Calu3 (cell line): ENCODE data around the gene RBM47. TPM values are rescaled to one million over a fixed set of nuclear protein-coding genes. Genes with fewer than 3 reads are reported as not detected.
A peak's percentile ranks its signal among the peaks of the same experiment; 100 is the strongest.

Experiments
- BruUV-seq: library from RNA; stranded (reverse); fragments of 400-500 nt; replicated peaks from 2 replicates; lab custom pipeline; 2021; lab: Mats Ljungman, UMichigan
- CTCF ChIA-PET: fragments of 300-600 bp; sonication (Branson Sonifier 250); formaldehyde crosslinking; loops from one replicate; lab custom pipeline; 2022; ENCODE audit warnings: antibody characterized with exemption; lab: Charles Lee
- DNase-seq: peaks from one replicate; pipeline ENCODE4 v3.0.0; 2022
- H3K27ac Mint-ChIP-seq: one replicate; pipeline ENCODE4 v1.8.0; 2022; ENCODE audit warnings: mixed read lengths; ENCODE audit not compliant: unreplicated experiment
- H3K27me3 Mint-ChIP-seq: one replicate; pipeline ENCODE4 v1.8.0; 2022; ENCODE audit warnings: mixed read lengths; ENCODE audit not compliant: unreplicated experiment
- H3K36me3 Mint-ChIP-seq: one replicate; pipeline ENCODE4 v1.8.0; 2022; ENCODE audit warnings: mild to moderate bottlenecking, moderate library complexity, mixed read lengths; ENCODE audit not compliant: insufficient read depth, unreplicated experiment
- H3K4me1 Mint-ChIP-seq: one replicate; pipeline ENCODE4 v1.8.0; 2022; ENCODE audit warnings: mild to moderate bottlenecking, low read depth, mixed read lengths; ENCODE audit not compliant: unreplicated experiment
- H3K4me3 Mint-ChIP-seq: one replicate; pipeline ENCODE4 v1.8.0; 2022; ENCODE audit warnings: mild to moderate bottlenecking, low read depth, moderate library complexity, mixed read lengths; ENCODE audit not compliant: unreplicated experiment
- H3K9me3 Mint-ChIP-seq: one replicate; pipeline ENCODE4 v1.8.0; 2022; ENCODE audit warnings: low read depth, mixed read lengths; ENCODE audit not compliant: unreplicated experiment
- CTCF ChIP-seq: fragments of 200-600 bp; IDR thresholded peaks from one replicate; pipeline ENCODE4 v1.8.0; 2022; ENCODE audit warnings: antibody characterized with exemption; ENCODE audit not compliant: unreplicated experiment
- intact Hi-C: fragments of 100-400 bp; cut with micrococcal nuclease; formaldehyde crosslinking; loops from one replicate; pipeline ENCODE4 v1.10.0; 2022; ENCODE audit not compliant: unreplicated experiment
- total RNA-seq: library from RNA; stranded (reverse); gene quantifications from 2 replicates; pipeline ENCODE4 v1.2.3, GENCODE V29; 2022

The RBM47 gene
- total RNA-seq, 1 experiment from 2014 or later = 86.6 TPM

- H3K27ac Mint-ChIP-seq = peak overlapping the region; percentile 81
- no peak for DNase-seq
- H3K27me3 Mint-ChIP-seq = no peaks in the 10 kb centered on the region
- TF ChIP-seq CTCF = no peak
- peaks cover 17% of the 10 kb centered on the region for H3K4me1 Mint-ChIP-seq
- no TSS peak for BruUV-seq
- peak overlapping the region; percentile 37 for H3K4me3 Mint-ChIP-seq
- CTCF ChIA-PET = interaction anchor here (0.6 kb wide), 1 partner anchor 12 kb away, joined by 3 read pairs; no protein-coding TSS in a partner anchor
- intact Hi-C loops = no loop called here
- peaks cover 20% of the 10 kb centered on the region for H3K36me3 Mint-ChIP-seq
- H3K9me3 Mint-ChIP-seq = no peaks in the 10 kb centered on the region
Measured at GRCh38 chr4:40525752-40526598, 103.7 kb downstream of the RBM47 start.

GRCh38 chr4:40524366-40525041 is 105.2 kb downstream of the RBM47 start:
- no peaks in the 10 kb centered on the region for H3K9me3 Mint-ChIP-seq
- intact Hi-C loops = no loop called here
- H3K36me3 Mint-ChIP-seq = peaks cover 27% of the 10 kb centered on the region
- H3K4me1 Mint-ChIP-seq = peaks cover 13% of the 10 kb centered on the region
- no TSS peak for BruUV-seq
- no peak overlapping the region for H3K27ac Mint-ChIP-seq
- no peaks in the 10 kb centered on the region for H3K27me3 Mint-ChIP-seq
- CTCF ChIA-PET = interaction anchor here (0.6 kb wide), 1 partner anchor 193 kb away, joined by 12 read pairs; no protein-coding TSS in a partner anchor
- no peak for DNase-seq
- no peak for TF ChIP-seq CTCF
- no peak overlapping the region for H3K4me3 Mint-ChIP-seq

GRCh38 chr4:40523581-40523980 is 106.1 kb downstream of the RBM47 start:
- no peak for DNase-seq
- no peak for TF ChIP-seq CTCF
- no TSS peak for BruUV-seq
- Mint-ChIP-seq H3K27ac (no peak overlapping the region), H3K27me3 (no peaks in the 10 kb centered on the region), H3K4me3 (no peak overlapping the region), H3K36me3 (peaks cover 27% of the 10 kb centered on the region), H3K4me1 (peaks cover 13% of the 10 kb centered on the region), H3K9me3 (no peaks in the 10 kb centered on the region)
- intact Hi-C loops = no loop called here
- CTCF ChIA-PET = interaction anchor here (0.6 kb wide), 1 partner anchor 194 kb away, joined by 12 read pairs; no protein-coding TSS in a partner anchor

- peaks cover 27% of the 10 kb centered on the region for H3K36me3 Mint-ChIP-seq
- CTCF ChIA-PET = no interaction called here
- no peak for DNase-seq
- no TSS peak for BruUV-seq
- H3K9me3 Mint-ChIP-seq = no peaks in the 10 kb centered on the region
- no peaks in the 10 kb centered on the region for H3K27me3 Mint-ChIP-seq
- intact Hi-C loops = no loop called here
- no peak for TF ChIP-seq CTCF
- H3K27ac Mint-ChIP-seq = no peak overlapping the region
- H3K4me3 Mint-ChIP-seq = no peak overlapping the region
- peaks cover 19% of the 10 kb centered on the region for H3K4me1 Mint-ChIP-seq
Measured at GRCh38 chr4:40521957-40522356, 107.7 kb downstream of the RBM47 start.
